SU-DHL-6 (cell line): ENCODE measurements around the gene LRRN2.

Source experiments
- H2AFZ ChIP-seq: fragments of 200-600 bp; sonication (generic); 2 replicates; pipeline ENCODE4 v1.6.1; 2014; ENCODE audit warnings: low read depth, mild to moderate bottlenecking, moderate library complexity, mixed read lengths, antibody characterized with exemption, low read length; ENCODE audit not compliant: severe bottlenecking
- H3F3A ChIP-seq: fragments of 200-600 bp; shearing (Covaris generic); 2 replicates; pipeline ENCODE4 v1.6.0; 2016; ENCODE audit warnings: antibody characterized with exemption, mild to moderate bottlenecking; ENCODE audit not compliant: insufficient read depth
- H3K27ac ChIP-seq: fragments of 200-600 bp; sonication (generic); 2 replicates; pipeline ENCODE4 v1.5.1; 2016; ENCODE audit warnings: low read depth, mild to moderate bottlenecking, low read length, moderate library complexity, mixed read lengths
- H3K27me3 ChIP-seq: fragments of 200-600 bp; sonication (generic), shearing (Covaris generic); 2 replicates; pipeline ENCODE4 v1.6.0; 2014; ENCODE audit warnings: mild to moderate bottlenecking, low read length
- H3K36me3 ChIP-seq: fragments of 200-600 bp; sonication (generic); 2 replicates; pipeline ENCODE4 v1.6.1; 2014; ENCODE audit warnings: mild to moderate bottlenecking, low read length, mixed read lengths
- H3K4me2 ChIP-seq: fragments of 300-600, 200-600 bp; shearing (Covaris generic), sonication (generic); 2 replicates; pipeline ENCODE4 v1.6.0; 2014; ENCODE audit warnings: low read length, low read depth, mild to moderate bottlenecking; ENCODE audit not compliant: poor library complexity, severe bottlenecking
- H3K4me3 ChIP-seq: fragments of 200-600 bp; sonication (generic); 2 replicates; pipeline ENCODE4 v1.5.1; 2014; ENCODE audit warnings: antibody characterized with exemption, low read length, mild to moderate bottlenecking, mixed read lengths; ENCODE audit not compliant: insufficient read depth, poor library complexity, severe bottlenecking
- H3K79me2 ChIP-seq: fragments of 200-600 bp; sonication (generic); 2 replicates; pipeline ENCODE4 v1.6.1; 2014; ENCODE audit warnings: mild to moderate bottlenecking, low read length, moderate library complexity; ENCODE audit not compliant: insufficient read depth
- H3K9ac ChIP-seq: fragments of 200-600 bp; sonication (generic); 2 replicates; pipeline ENCODE4 v1.7.0; 2014; ENCODE audit warnings: mild to moderate bottlenecking, low read length
- H3K9me2 ChIP-seq: fragments of 200-600 bp; sonication (generic); replicated peaks from 2 replicates; pipeline ENCODE4 v1.6.1; 2014; ENCODE audit warnings: low read length; ENCODE audit not compliant: insufficient read depth
- H3K9me3 ChIP-seq: fragments of 200-600 bp; sonication (generic); 2 replicates; pipeline ENCODE4 v1.6.1; 2014; ENCODE audit warnings: low read length, mixed read lengths; ENCODE audit not compliant: insufficient read depth
- H4K20me1 ChIP-seq: fragments of 200-600 bp; sonication (generic); 2 replicates; pipeline ENCODE4 v1.6.1; 2014; ENCODE audit warnings: low read depth, mild to moderate bottlenecking, antibody characterized with exemption, low read length, moderate library complexity, mixed read lengths
- CTCF ChIP-seq: fragments of 200-600 bp; sonication (generic); IDR thresholded peaks from one replicate; pipeline ENCODE4 v1.5.1; 2017; ENCODE audit warnings: antibody characterized with exemption, mild to moderate bottlenecking, low read length, moderate library complexity; ENCODE audit not compliant: insufficient read depth, poor library complexity, severe bottlenecking
- EZH2phosphoT487 ChIP-seq: fragments of 200-600 bp; sonication (generic), shearing (Covaris generic); conservative IDR thresholded peaks from 2 replicates; pipeline ENCODE4 v1.6.1; 2018; ENCODE audit warnings: mild to moderate bottlenecking, antibody characterized with exemption, low read length, moderate library complexity, mixed read lengths

LRRN2 gene

GRCh38 chr1:204598319-204598969 lies 87.1 kb downstream of the LRRN2 start:
- no peak overlapping the region for H3K4me2 ChIP-seq
- H2AFZ ChIP-seq = no peak overlapping the region

GRCh38 chr1:204592246-204592948 lies 93.1 kb downstream of the LRRN2 start:
- no peaks in the 10 kb centered on the region for H3K27me3 ChIP-seq
- no peak for TF ChIP-seq EZH2phosphoT487
- H2AFZ ChIP-seq = no peak overlapping the region
- H3K9me3 ChIP-seq = no peaks in the 10 kb centered on the region
- H3K27ac ChIP-seq = no peak overlapping the region
- H3K9me2 ChIP-seq = no peaks in the 10 kb centered on the region
- no peaks in the 10 kb centered on the region for H3K36me3 ChIP-seq
- H3K4me3 ChIP-seq = no peak overlapping the region
- H4K20me1 ChIP-seq = no peaks in the 10 kb centered on the region
- H3K9ac ChIP-seq = no peak overlapping the region
- H3K4me2 ChIP-seq = no peak overlapping the region
- H3F3A ChIP-seq = no peaks in the 10 kb centered on the region
- H3K79me2 ChIP-seq = no peaks in the 10 kb centered on the region

More at GRCh38 chr1:204598319-204598969, 87.1 kb downstream of the LRRN2 start:
- Histone ChIP-seq H3K9me3 (no peaks in the 10 kb centered on the region), H3K9ac (no peak overlapping the region), H3K4me3 (no peak overlapping the region), H3K79me2 (no peaks in the 10 kb centered on the region), H4K20me1 (no peaks in the 10 kb centered on the region), H3K27me3 (no peaks in the 10 kb centered on the region), H3K27ac (no peak overlapping the region), H3K36me3 (no peaks in the 10 kb centered on the region), H3F3A (no peaks in the 10 kb centered on the region), H3K9me2 (no peaks in the 10 kb centered on the region)
- no peak for TF ChIP-seq CTCF
- TF ChIP-seq EZH2phosphoT487 = no peak

- no peaks in the 10 kb centered on the region for H3K79me2 ChIP-seq
- no peaks in the 10 kb centered on the region for H3K27me3 ChIP-seq
- H3K9me2 ChIP-seq = no peaks in the 10 kb centered on the region
- H3K4me3 ChIP-seq = no peak overlapping the region
- no peak overlapping the region for H3K27ac ChIP-seq
- no peaks in the 10 kb centered on the region for H3K9me3 ChIP-seq
- TF ChIP-seq EZH2phosphoT487 (no peak), CTCF (no peak)
- no peak overlapping the region for H3K4me2 ChIP-seq
- H2AFZ ChIP-seq = no peak overlapping the region
- no peaks in the 10 kb centered on the region for H3F3A ChIP-seq
- no peaks in the 10 kb centered on the region for H4K20me1 ChIP-seq
- no peaks in the 10 kb centered on the region for H3K36me3 ChIP-seq
- H3K9ac ChIP-seq = no peak overlapping the region
These were observed 94.0 kb downstream of the LRRN2 start for GRCh38 chr1:204591473-204592090.
